Activated naive CD4-positive, alpha-beta T cell treated with anti-CD3 and anti-CD28 coated beads, Interleukin-2, amount 50 U/mL, for 16 hours (primary cell): Measurements from ENCODE around the gene TJP1.
"Not testable (repeated sequence)": the region's sequence is repeated elsewhere in the genome, so short reads cannot be mapped to it uniquely, and the experiment has no call there.

Experiments
- DNase-seq: peaks from one replicate; pipeline ENCODE4 v3.0.0-alpha.2; 2020

Gene TJP1

GRCh38 chr15:29749365-29750086, 72.7 kb downstream of the TJP1 start:
- no peak for DNase-seq

GRCh38 chr15:29747837-29748417, 74.3 kb downstream of the TJP1 start:
- no peak for DNase-seq

- no peak for DNase-seq
These were observed 78.8 kb downstream of the TJP1 start for GRCh38 chr15:29743475-29743874.

- no peak for DNase-seq
These were observed 81.5 kb downstream of the TJP1 start for GRCh38 chr15:29740692-29741311.

GRCh38 chr15:29736744-29737020, 85.6 kb downstream of the TJP1 start:
- DNase-seq: no peak

GRCh38 chr15:29736012-29736743, 86.1 kb downstream of the TJP1 start:
- no peak for DNase-seq

- DNase-seq: no peak
These were observed 87.2 kb downstream of the TJP1 start for GRCh38 chr15:29734917-29735572.

- DNase-seq: no peak
These were observed 90.4 kb downstream of the TJP1 start for GRCh38 chr15:29731865-29732264.

- not testable (repeated sequence) for DNase-seq
These were observed 91.8 kb downstream of the TJP1 start for GRCh38 chr15:29730471-29730870.

- DNase-seq: no peak
These were observed 93.8 kb downstream of the TJP1 start for GRCh38 chr15:29728418-29728817.

GRCh38 chr15:29727871-29728270, 94.4 kb downstream of the TJP1 start:
- no peak for DNase-seq

GRCh38 chr15:29726553-29726952, 95.7 kb downstream of the TJP1 start:
- no peak for DNase-seq

GRCh38 chr15:29724026-29724425, 98.2 kb downstream of the TJP1 start:
- no peak for DNase-seq

GRCh38 chr15:29713784-29714183, 108.5 kb downstream of the TJP1 start:
- no peak for DNase-seq

- DNase-seq: no peak
These were observed 110.0 kb downstream of the TJP1 start for GRCh38 chr15:29712149-29712885.

- no peak for DNase-seq
These were observed 110.7 kb downstream of the TJP1 start for GRCh38 chr15:29711531-29711930.

GRCh38 chr15:29708519-29708918, 113.7 kb downstream of the TJP1 start:
- DNase-seq: no peak

GRCh38 chr15:29704950-29705597, 117.2 kb downstream of the TJP1 start:
- DNase-seq: no peak

- no peak for DNase-seq
These were observed 121.1 kb downstream of the TJP1 start for GRCh38 chr15:29701151-29701550.

GRCh38 chr15:29700296-29700695, 122.0 kb downstream of the TJP1 start:
- no peak for DNase-seq

- DNase-seq: no peak
These were observed 122.5 kb downstream of the TJP1 start for GRCh38 chr15:29699791-29700190.

- no peak for DNase-seq
These were observed 124.1 kb downstream of the TJP1 start for GRCh38 chr15:29698030-29698701.
